T-helper 1 cell treated with Interleukin-12 subunit alpha and Interleukin-12 subunit beta and Interleukin-4 antibody, amounts not matched to agents 30 μg/mL and 1 μg/mL, for 36 hours (primary cell): ENCODE data around the gene POTED.
"Not testable (repeated sequence)": the region's sequence is repeated elsewhere in the genome, so short reads cannot be mapped to it uniquely, and the experiment has no call there.

Experiments
- H3K27ac Mint-ChIP-seq: one replicate; pipeline ENCODE4 v1.8.0; 2021; ENCODE audit warnings: mild to moderate bottlenecking, mixed read lengths
- H3K27me3 Mint-ChIP-seq: one replicate; pipeline ENCODE4 v1.8.0; 2021; ENCODE audit warnings: low read depth, mixed read lengths
- H3K36me3 Mint-ChIP-seq: one replicate; pipeline ENCODE4 v1.8.0; 2021; ENCODE audit warnings: low read depth, mixed read lengths
- H3K4me1 Mint-ChIP-seq: one replicate; pipeline ENCODE4 v1.8.0; 2021; ENCODE audit warnings: low read depth, mixed read lengths
- H3K4me3 Mint-ChIP-seq: one replicate; pipeline ENCODE4 v1.8.0; 2021; ENCODE audit warnings: mild to moderate bottlenecking, moderate library complexity, mixed read lengths
- H3K9me3 Mint-ChIP-seq: one replicate; pipeline ENCODE4 v1.8.0; 2021; ENCODE audit warnings: mixed read lengths

The POTED gene

DNA sequence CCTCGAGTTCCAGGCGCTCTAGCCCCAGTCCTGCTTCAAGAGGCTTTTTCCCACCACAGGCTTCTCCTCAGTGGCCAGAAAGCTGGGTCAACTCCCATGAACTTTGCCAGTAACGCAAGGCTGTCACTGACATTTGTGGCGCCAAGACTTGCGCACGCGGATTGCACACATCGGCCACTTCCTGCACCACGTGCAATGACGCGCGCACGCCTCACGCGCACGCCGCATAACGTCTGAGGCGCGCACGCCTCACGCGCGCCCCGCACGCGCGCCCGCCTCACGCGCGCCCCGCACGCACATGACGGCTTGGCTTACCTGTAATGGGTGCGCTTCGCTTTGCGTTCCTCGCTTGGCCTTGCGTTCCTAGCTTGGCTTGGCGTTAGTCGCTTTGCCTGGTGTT, at the start of gene POTED:
POTED (plus strand) TSS at position 301 of the 400 bp plus-strand sequence. CDS start 452 bp downstream, outside the sequence.
- H3K4me3 Mint-ChIP-seq, H3K4me1 Mint-ChIP-seq, H3K36me3 Mint-ChIP-seq, H3K27me3 Mint-ChIP-seq, H3K9me3 Mint-ChIP-seq, H3K27ac Mint-ChIP-seq: not testable (repeated sequence)

DNA sequence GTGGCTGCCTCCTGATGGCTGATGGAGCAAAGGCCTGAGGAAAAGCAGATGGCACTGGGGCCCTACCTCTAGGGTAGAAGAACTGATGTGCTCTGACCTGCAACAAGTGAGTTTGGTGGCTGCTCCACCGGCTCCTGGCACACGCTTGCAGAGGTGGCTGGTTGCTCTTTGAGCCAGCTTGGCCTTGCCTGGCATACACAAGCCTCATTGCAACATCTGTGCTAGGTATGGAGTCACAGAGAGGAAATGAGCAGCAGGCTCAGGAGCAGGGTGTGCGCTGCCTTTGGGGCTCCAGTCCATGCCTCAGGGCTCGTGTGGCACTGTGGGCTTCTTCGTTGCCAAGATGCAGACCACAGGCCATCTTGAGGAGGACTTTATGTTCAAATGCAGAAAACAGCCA, 40.5 kb downstream of the POTED start:
- not testable (repeated sequence) for H3K4me3 Mint-ChIP-seq, H3K36me3 Mint-ChIP-seq, H3K9me3 Mint-ChIP-seq, H3K27me3 Mint-ChIP-seq, H3K27ac Mint-ChIP-seq, H3K4me1 Mint-ChIP-seq

DNA sequence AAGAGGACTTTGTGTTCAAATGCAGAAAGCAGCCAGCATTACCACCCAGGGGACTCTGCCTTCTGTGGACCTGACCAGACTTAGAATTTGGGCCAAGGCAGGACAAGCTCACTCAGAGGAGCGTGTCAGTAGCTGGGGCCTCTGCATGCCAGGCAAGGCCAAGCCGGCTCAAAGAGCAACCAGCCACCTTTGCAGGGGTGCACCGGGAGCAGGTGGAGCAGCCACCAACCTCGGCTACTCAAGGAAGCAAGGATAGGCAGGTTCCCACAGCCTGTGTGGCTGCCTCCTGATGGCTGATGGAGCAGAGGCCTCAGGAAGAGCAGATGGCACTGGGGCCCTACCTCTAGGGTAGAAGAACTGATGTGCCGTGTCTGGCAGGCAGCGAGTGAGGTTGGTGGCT, 42.2 kb downstream of the POTED start:
- H3K9me3 Mint-ChIP-seq, H3K4me3 Mint-ChIP-seq, H3K27me3 Mint-ChIP-seq, H3K27ac Mint-ChIP-seq, H3K36me3 Mint-ChIP-seq, H3K4me1 Mint-ChIP-seq: not testable (repeated sequence)
